Hepatic stellate cell (primary cell): Measurements from ENCODE around the gene SALL4.

Experiments used
- DNase-seq: peaks from one replicate; pipeline ENCODE4 v3.0.0; 2011; ENCODE audit warnings: low spot score

SALL4 gene

GRCh38 chr20:51735728-51736600 lies 66.4 kb downstream of the SALL4 start:
- no peak for DNase-seq

- no peak for DNase-seq
Measured at GRCh38 chr20:51734876-51735720, 67.2 kb downstream of the SALL4 start.

- DNase-seq: no peak
Measured at GRCh38 chr20:51733070-51733469, 69.3 kb downstream of the SALL4 start.
